Left renal pelvis (tissue), 4 donors: ENCODE results near the gene PKP2. TPM values are rescaled to one million over a fixed set of nuclear protein-coding genes. Genes with fewer than 3 reads are reported as not detected.
"Not testable (repeated sequence)": the region's sequence is repeated elsewhere in the genome, so short reads cannot be mapped to it uniquely, and the experiment has no call there.

ENCODE experiments used
- DNase-seq, 4 donors: peaks; one replicate each; pipeline ENCODE4 v3.0.0-alpha.2; 2013; ENCODE audit warnings: low read depth in 4 of 4, low spot score in 3 of 4
- polyA plus RNA-seq, 4 donors: library from polyadenylated mRNA; unstranded; fragments of 120-200 nt; gene quantifications; one replicate each; pipeline ENCODE4 v1.2.1, GENCODE V29; 2013; ENCODE audit not compliant: insufficient read length in 4 of 4

Gene PKP2
- polyA plus RNA-seq, 4 donors, result 21.5 to 52.8 (median 23.2) TPM

GRCh38 chr12:32868885-32869284 lies 27.7 kb downstream of the PKP2 start:
- DNase-seq, result no peak

GRCh38 chr12:32864731-32865130 lies 31.8 kb downstream of the PKP2 start:
- no peak for DNase-seq

- DNase-seq, result no peak
Measured at GRCh38 chr12:32863128-32863527, 33.4 kb downstream of the PKP2 start.

GRCh38 chr12:32861658-32862057 lies 34.9 kb downstream of the PKP2 start:
- DNase-seq, result not testable (repeated sequence)

GRCh38 chr12:32860192-32860591 lies 36.4 kb downstream of the PKP2 start:
- no peak for DNase-seq

GRCh38 chr12:32859389-32859788 lies 37.2 kb downstream of the PKP2 start:
- DNase-seq, result no peak

- no peak for DNase-seq
Measured at GRCh38 chr12:32854716-32855115, 41.9 kb downstream of the PKP2 start.

GRCh38 chr12:32854097-32854496 lies 42.5 kb downstream of the PKP2 start:
- DNase-seq, result no peak

GRCh38 chr12:32847287-32847686 lies 49.3 kb downstream of the PKP2 start:
- DNase-seq, result no peak

- DNase-seq, result no peak
Measured at GRCh38 chr12:32846053-32846452, 50.5 kb downstream of the PKP2 start.

- no peak for DNase-seq
Measured at GRCh38 chr12:32843528-32844095, 53.0 kb downstream of the PKP2 start.

GRCh38 chr12:32841061-32841460 lies 55.5 kb downstream of the PKP2 start:
- no peak for DNase-seq

- DNase-seq, result no peak
Measured at GRCh38 chr12:32839828-32840227, 56.7 kb downstream of the PKP2 start.

GRCh38 chr12:32837974-32838373 lies 58.6 kb downstream of the PKP2 start:
- no peak for DNase-seq

- no peak for DNase-seq
Measured at GRCh38 chr12:32836710-32837109, 59.9 kb downstream of the PKP2 start.

- DNase-seq, result no peak
Measured at GRCh38 chr12:32834122-32834521, 62.5 kb downstream of the PKP2 start.

- no peak for DNase-seq
Measured at GRCh38 chr12:32828552-32828951, 68.0 kb downstream of the PKP2 start.

- DNase-seq, result no peak
Measured at GRCh38 chr12:32828120-32828519, 68.5 kb downstream of the PKP2 start.

- DNase-seq, result no peak
Measured at GRCh38 chr12:32826807-32827412, 69.7 kb downstream of the PKP2 start.

GRCh38 chr12:32824596-32824995 lies 72.0 kb downstream of the PKP2 start:
- no peak for DNase-seq

- no peak for DNase-seq
Measured at GRCh38 chr12:32822344-32822743, 74.2 kb downstream of the PKP2 start.

GRCh38 chr12:32821710-32822109 lies 74.9 kb downstream of the PKP2 start:
- no peak for DNase-seq

GRCh38 chr12:32821293-32821692 lies 75.3 kb downstream of the PKP2 start:
- no peak for DNase-seq
